Measurements from ENCODE around the gene ADD1.

ADD1 gene

GRCh38 chr4:2927016-2927695 lies 83.5 kb downstream of the ADD1 start:
- Histone ChIP-seq H3K4me3 (ENCODE audit: low read length) (no peak overlapping the region), H3K36me3 (ENCODE audit: control insufficient read depth, low read length) (peaks cover 31% of the 10 kb centered on the region), H4K20me1 (ENCODE audit: control insufficient read depth, insufficient read depth, low read depth, low read length) (no peaks in the 10 kb centered on the region), H3K4me1 (ENCODE audit: control insufficient read depth, low read length) (peaks cover 24% of the 10 kb centered on the region), H3K9me3 (ENCODE audit: control insufficient read depth, insufficient read depth, low read length) (no peaks in the 10 kb centered on the region), H3K27me3 (ENCODE audit: control insufficient read depth, low read length) (no peaks in the 10 kb centered on the region), H3K4me2 (ENCODE audit: low read length) (no peak overlapping the region), H3K79me2 (ENCODE audit: control insufficient read depth, low read length) (peaks cover 8% of the 10 kb centered on the region), H3K9me2 (replicated peaks; ENCODE audit: control insufficient read depth, low read length) (no peaks in the 10 kb centered on the region), H3F3A (ENCODE audit: control insufficient read depth, insufficient read depth) (peaks cover 2% of the 10 kb centered on the region; the same call in 1 of the 2 replicates), H3K27ac (ENCODE audit: low read depth, low read length) (no peak overlapping the region)
- TF ChIP-seq EZH2phosphoT487 (IDR thresholded peaks at IDR 0.05; ENCODE audit: borderline replicate concordance, low read length) = no peak
- TF ChIP-seq, protein P1, sequence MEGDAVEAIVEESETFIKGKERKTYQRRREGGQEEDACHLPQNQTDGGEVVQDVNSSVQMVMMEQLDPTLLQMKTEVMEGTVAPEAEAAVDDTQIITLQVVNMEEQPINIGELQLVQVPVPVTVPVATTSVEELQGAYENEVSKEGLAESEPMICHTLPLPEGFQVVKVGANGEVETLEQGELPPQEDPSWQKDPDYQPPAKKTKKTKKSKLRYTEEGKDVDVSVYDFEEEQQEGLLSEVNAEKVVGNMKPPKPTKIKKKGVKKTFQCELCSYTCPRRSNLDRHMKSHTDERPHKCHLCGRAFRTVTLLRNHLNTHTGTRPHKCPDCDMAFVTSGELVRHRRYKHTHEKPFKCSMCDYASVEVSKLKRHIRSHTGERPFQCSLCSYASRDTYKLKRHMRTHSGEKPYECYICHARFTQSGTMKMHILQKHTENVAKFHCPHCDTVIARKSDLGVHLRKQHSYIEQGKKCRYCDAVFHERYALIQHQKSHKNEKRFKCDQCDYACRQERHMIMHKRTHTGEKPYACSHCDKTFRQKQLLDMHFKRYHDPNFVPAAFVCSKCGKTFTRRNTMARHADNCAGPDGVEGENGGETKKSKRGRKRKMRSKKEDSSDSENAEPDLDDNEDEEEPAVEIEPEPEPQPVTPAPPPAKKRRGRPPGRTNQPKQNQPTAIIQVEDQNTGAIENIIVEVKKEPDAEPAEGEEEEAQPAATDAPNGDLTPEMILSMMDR (IDR thresholded peaks at IDR 0.05; ENCODE audit: low read depth, low read length, poor library complexity, severe bottlenecking) = no peak

- H3K9me3 ChIP-seq (ENCODE audit: control insufficient read depth, insufficient read depth, low read length) = no peaks in the 10 kb centered on the region
- H4K20me1 ChIP-seq (ENCODE audit: control insufficient read depth, insufficient read depth, low read depth, low read length) = no peaks in the 10 kb centered on the region
- H3K27ac ChIP-seq (ENCODE audit: low read depth, low read length) = no peak overlapping the region
- no peak overlapping the region for H3K4me2 ChIP-seq (ENCODE audit: low read length)
- H3K9me2 ChIP-seq (replicated peaks; ENCODE audit: control insufficient read depth, low read length) = no peaks in the 10 kb centered on the region
- TF ChIP-seq EZH2phosphoT487 (IDR thresholded peaks at IDR 0.05; ENCODE audit: borderline replicate concordance, low read length) = no peak
- TF ChIP-seq, protein P1 (IDR thresholded peaks at IDR 0.05; ENCODE audit: low read depth, low read length, poor library complexity, severe bottlenecking) = no peak
- peaks cover 8% of the 10 kb centered on the region for H3K79me2 ChIP-seq (ENCODE audit: control insufficient read depth, low read length)
- H3K4me3 ChIP-seq (ENCODE audit: low read length) = no peak overlapping the region
- peaks cover 34% of the 10 kb centered on the region for H3K36me3 ChIP-seq (ENCODE audit: control insufficient read depth, low read length)
- H3K27me3 ChIP-seq (ENCODE audit: control insufficient read depth, low read length) = no peaks in the 10 kb centered on the region
- H3K4me1 ChIP-seq (ENCODE audit: control insufficient read depth, low read length) = peaks cover 24% of the 10 kb centered on the region
- H3F3A ChIP-seq (ENCODE audit: control insufficient read depth, insufficient read depth) = peaks cover 5% of the 10 kb centered on the region; the same call in 1 of the 2 replicates
Observed at GRCh38 chr4:2927696-2928075, 84.0 kb downstream of the ADD1 start.

GRCh38 chr4:2928242-2929176 lies 84.9 kb downstream of the ADD1 start:
- Histone ChIP-seq H3K9me3 (ENCODE audit: control insufficient read depth, insufficient read depth, low read length) (no peaks in the 10 kb centered on the region), H4K20me1 (ENCODE audit: control insufficient read depth, insufficient read depth, low read depth, low read length) (no peaks in the 10 kb centered on the region), H3K79me2 (ENCODE audit: control insufficient read depth, low read length) (peaks cover 13% of the 10 kb centered on the region), H3K4me3 (ENCODE audit: low read length) (no peak overlapping the region), H3K9me2 (replicated peaks; ENCODE audit: control insufficient read depth, low read length) (no peaks in the 10 kb centered on the region), H3K36me3 (ENCODE audit: control insufficient read depth, low read length) (peaks cover 34% of the 10 kb centered on the region), H3K27me3 (ENCODE audit: control insufficient read depth, low read length) (no peaks in the 10 kb centered on the region), H3K4me1 (ENCODE audit: control insufficient read depth, low read length) (peaks cover 27% of the 10 kb centered on the region), H3F3A (ENCODE audit: control insufficient read depth, insufficient read depth) (peaks cover 6% of the 10 kb centered on the region; the same call in 1 of the 2 replicates), H3K27ac (ENCODE audit: low read depth, low read length) (no peak overlapping the region), H3K4me2 (ENCODE audit: low read length) (no peak overlapping the region)
- no peak for TF ChIP-seq EZH2phosphoT487 (IDR thresholded peaks at IDR 0.05; ENCODE audit: borderline replicate concordance, low read length)
- TF ChIP-seq, protein P1 (IDR thresholded peaks at IDR 0.05; ENCODE audit: low read depth, low read length, poor library complexity, severe bottlenecking) = no peak

Data from DOHH2 (cell line).